B cell (primary cell): ENCODE results near the gene APBA2.

Experiments used
- CTCF ChIP-seq: fragments of 200-600 bp; IDR thresholded peaks from one replicate; pipeline ENCODE4 v1.8.0; 2022; ENCODE audit warnings: antibody characterized with exemption, mild to moderate bottlenecking
- EZH2 ChIP-seq: IDR thresholded peaks from 2 replicates; pipeline ENCODE4 v1.6.1; 2012; ENCODE audit warnings: borderline replicate concordance, low read depth, mild to moderate bottlenecking, moderate library complexity, low read length; ENCODE audit not compliant: insufficient read depth, poor library complexity, severe bottlenecking

GRCh38 chr15:29124581-29125381 lies 239.0 kb downstream of the APBA2 start:
- no peak for TF ChIP-seq CTCF
- TF ChIP-seq EZH2, result no peak
